HepG2 (cell line): ENCODE measurements around the gene AKTIP. TPM values are rescaled to one million over a fixed set of nuclear protein-coding genes. Genes with fewer than 3 reads are reported as not detected.

Source experiments
- BRF2 ChIP-seq: sonication (generic); formaldehyde crosslinking; IDR thresholded peaks from 2 replicates; pipeline ENCODE4 v1.8.1; 2022; ENCODE audit warnings: mild to moderate bottlenecking, missing genetic modification reagents
- CCDC6 ChIP-seq: sonication (generic); formaldehyde crosslinking; IDR thresholded peaks from 2 replicates; pipeline ENCODE4 v1.8.1; 2022; ENCODE audit warnings: mild to moderate bottlenecking, missing genetic modification reagents, moderate library complexity
- GPBP1L1 ChIP-seq: sonication (generic); formaldehyde crosslinking; IDR thresholded peaks from 2 replicates; pipeline ENCODE4 v1.5.0; 2020; ENCODE audit warnings: mild to moderate bottlenecking, missing genetic modification reagents
- HDAC6 ChIP-seq: fragments of 200-600 bp; sonication (generic); IDR thresholded peaks from 2 replicates; pipeline ENCODE4 v1.7.0; 2017; ENCODE audit warnings: mild to moderate bottlenecking, antibody characterized with exemption, low read length, low read depth
- HNRNPK ChIP-seq: fragments of 200-400 bp; formaldehyde crosslinking; IDR thresholded peaks from 2 replicates; pipeline ENCODE4 v1.6.1; 2018; ENCODE audit warnings: low read length, low read depth, moderate library complexity, mild to moderate bottlenecking; ENCODE audit not compliant: poor library complexity, severe bottlenecking
- LBX2 ChIP-seq: sonication (generic); formaldehyde crosslinking; IDR thresholded peaks from 2 replicates; pipeline ENCODE4 v1.5.0; 2020; ENCODE audit warnings: missing genetic modification reagents, mild to moderate bottlenecking, borderline replicate concordance
- RBM22 ChIP-seq: fragments of 200-400 bp; formaldehyde crosslinking; optimal IDR thresholded peaks from 2 replicates; pipeline ENCODE3; 2017; ENCODE audit warnings: mild to moderate bottlenecking, low read length, moderate library complexity
- SP140L ChIP-seq: sonication (generic); formaldehyde crosslinking; IDR thresholded peaks from 2 replicates; pipeline ENCODE4 v1.4.0; 2020; ENCODE audit warnings: missing genetic modification reagents, borderline replicate concordance
- SP4 ChIP-seq: sonication (generic); formaldehyde crosslinking; IDR thresholded peaks from 2 replicates; pipeline ENCODE4 v1.8.1; 2023; ENCODE audit warnings: mild to moderate bottlenecking, missing genetic modification reagents
- TBL1XR1 ChIP-seq: fragments of 150-350 bp; IDR thresholded peaks from 2 replicates; pipeline ENCODE4 v1.6.1; 2014; ENCODE audit warnings: borderline replicate concordance, low read length; ENCODE audit not compliant: partially characterized antibody
- TCF7L2 ChIP-seq: IDR thresholded peaks from 2 replicates; pipeline ENCODE4 v1.6.1; 2011; ENCODE audit warnings: mild to moderate bottlenecking, low read depth, low read length, moderate library complexity
- USF2 ChIP-seq, 2 experiments: sonication (generic) in 1 of 2; formaldehyde crosslinking in 1 of 2; IDR thresholded peaks; 2 replicates each; pipeline versions ENCODE4 v1.5.1 to v1.6.1; 2011 to 2020; ENCODE audit warnings: borderline replicate concordance in 1 of 2, low read depth in 1 of 2, low read length in 1 of 2, mild to moderate bottlenecking in 1 of 2, missing genetic modification reagents in 1 of 2, moderate library complexity in 1 of 2
- ZBTB25 ChIP-seq: IDR thresholded peaks from 2 replicates; pipeline ENCODE4 v1.6.1; 2018; ENCODE audit warnings: missing genetic modification reagents
- ZNF609 ChIP-seq: sonication (generic); formaldehyde crosslinking; IDR thresholded peaks from 2 replicates; pipeline ENCODE4 v1.4.0; 2020; ENCODE audit warnings: mild to moderate bottlenecking, missing genetic modification reagents, borderline replicate concordance
- polyA plus RNA-seq, 8 experiments: library from polyadenylated mRNA; depleted of rRNA in 3 of 8; stranded (reverse) in 7 of 8; unstranded in 1 of 8; fragments of >200 nt; fragmentation: Illumina TruSeq in 4 of 8; extraction: Trizol in 4 of 8; gene quantifications; 2 replicates each; pipeline versions ENCODE4 v1.2.1 to v1.2.3, GENCODE V29; 2011 to 2016; ENCODE audit warnings: low read depth in 4 of 8, missing spikeins in 1 of 8, mixed read lengths in 1 of 8; ENCODE audit not compliant: insufficient read depth in 1 of 8
- total RNA-seq, 5 experiments: library from RNA; depleted of rRNA; stranded (reverse); fragments of >200 nt; fragmentation: Illumina TruSeq; extraction: Trizol; gene quantifications; 2 replicates each; pipeline ENCODE4 v1.2.3, GENCODE V29; 2016; ENCODE audit warnings: low read depth in 1 of 5

The AKTIP gene
- total and polyA plus RNA-seq, 2 of the 13 experiments (the other 11 are each of a cell fraction or from before 2014, with no cell fraction given): 28.8 to 49.0 TPM

GRCh38 chr16:53511403-53512280 lies 8.6 kb upstream of the AKTIP start (continued):
- TF ChIP-seq BRF2 (no peak), TBL1XR1 (peak; percentile 30), GPBP1L1 (CRISPR knock-in tag) (no peak), TCF7L2 (no peak), USF2 (IDR thresholded peaks at IDR 0.05; ENCODE audit: low read depth, low read length) (peak; percentile 95), USF2 (CRISPR knock-in tag; IDR thresholded peaks at IDR 0.05; ENCODE audit: borderline replicate concordance) (peak; percentile 96; the same call in 1 of the 2 replicates), SP4 (no peak; the same call in 1 of the 2 replicates), HDAC6 (no peak), HNRNPK (no peak), SP140L (CRISPR knock-in tag) (no peak; the same call in 1 of the 2 replicates), ZBTB25 (CRISPR knock-in tag) (no peak), ZNF609 (CRISPR knock-in tag) (peak; percentile 83; the same call in 1 of the 2 replicates), CCDC6 (CRISPR knock-in tag) (peak; percentile 88), RBM22 (no peak), LBX2 (no peak)
